Vagina (tissue), 2 donors: ENCODE results near the gene SLC24A3. TPM values are rescaled to one million over a fixed set of nuclear protein-coding genes. Genes with fewer than 3 reads are reported as not detected.
A peak's percentile ranks its signal among the peaks of the same experiment; 100 is the strongest.

Experiments
- DNase-seq, 2 donors: peaks; one replicate each; pipeline ENCODE4 v3.0.0-alpha.2; 2017; ENCODE audit errors: extremely low spot score in 2 of 2
- H3K27ac ChIP-seq: fragments of 200-600 bp; sonication (generic); one replicate; pipeline ENCODE4 v1.5.1; 2019
- H3K27me3 ChIP-seq: fragments of 200-600 bp; sonication (generic); one replicate; pipeline ENCODE4 v1.5.1; 2019
- H3K36me3 ChIP-seq, 2 donors: fragments of 200-600 bp; sonication (generic); one replicate each; pipeline ENCODE4 v1.5.1; 2017 to 2019
- H3K4me1 ChIP-seq: fragments of 200-600 bp; sonication (generic); one replicate; pipeline ENCODE4 v1.5.1; 2019
- H3K4me3 ChIP-seq, 2 donors: fragments of 200-600 bp; sonication (generic); 1 replicate in 1 of 2; 2 replicates in 1 of 2; pipeline ENCODE4 v1.5.1; 2016 to 2019
- H3K9me3 ChIP-seq: fragments of 200-600 bp; sonication (generic); one replicate; pipeline ENCODE4 v1.5.1; 2019
- CTCF ChIP-seq, 3 experiments: fragments of 450-650 bp in 2 of 3; fragments of 200-600 bp in 1 of 3; sonication (generic) in 1 of 3; IDR thresholded peaks; one replicate each; pipeline ENCODE4 v1.5.1; 2017 to 2019; ENCODE audit warnings: antibody characterized with exemption in 3 of 3, mild to moderate bottlenecking in 2 of 3, moderate library complexity in 2 of 3
- POLR2A ChIP-seq, 2 donors: fragments of 450-650 bp; IDR thresholded peaks; one replicate each; pipeline ENCODE4 v1.6.1; 2017; ENCODE audit warnings: antibody characterized with exemption in 2 of 2, mild to moderate bottlenecking in 2 of 2, moderate library complexity in 2 of 2
- POLR2AphosphoS5 ChIP-seq, 2 donors: sonication (generic); formaldehyde crosslinking; IDR thresholded peaks; one replicate each; pipeline ENCODE4 v1.9.0; 2017; ENCODE audit warnings: antibody characterized with exemption in 2 of 2, mild to moderate bottlenecking in 2 of 2, low read depth in 1 of 2; ENCODE audit not compliant: insufficient read depth in 1 of 2
- intact Hi-C: fragments of 100-400 bp; cut with DNase I; formaldehyde crosslinking; loops from one replicate; pipeline ENCODE4 v1.15.1; 2023
- total RNA-seq: library from RNA; depleted of rRNA; stranded (reverse); fragments of >200 nt; gene quantifications from one replicate; pipeline ENCODE4 v1.2.3, GENCODE V29; 2016

SLC24A3 gene
- total RNA-seq, 1 donor from 2014 or later: 12.3 TPM

GRCh38 chr20:19695081-19695480, 482.6 kb downstream of the SLC24A3 start:
- DNase-seq: no peak
- Histone ChIP-seq H3K36me3 (no peaks in the 10 kb centered on the region), H3K27me3 (no peaks in the 10 kb centered on the region), H3K9me3 (no peaks in the 10 kb centered on the region), H3K4me1 (no peaks in the 10 kb centered on the region), H3K27ac (no peak overlapping the region), H3K4me3 (no peak overlapping the region)
- TF ChIP-seq POLR2A (IDR thresholded peaks at IDR 0.05) (no peak), CTCF (IDR thresholded peaks at IDR 0.05) (no peak), POLR2AphosphoS5 (IDR thresholded peaks at IDR 0.05; ENCODE audit: insufficient read depth in 1 of 2, low read depth in 1 of 2) (no peak)
- intact Hi-C loops: loop anchor here (10.0 kb wide), 1 partner anchor 300 kb away; no protein-coding TSS in a partner anchor

- Histone ChIP-seq H3K36me3 (peaks cover 0 to 4% of the 10 kb centered on the region in 2 donors), H3K4me1 (no peaks in the 10 kb centered on the region), H3K27me3 (no peaks in the 10 kb centered on the region), H3K27ac (no peak overlapping the region), H3K9me3 (no peaks in the 10 kb centered on the region), H3K4me3 (no peak overlapping the region)
- DNase-seq: no peak
- TF ChIP-seq CTCF (IDR thresholded peaks at IDR 0.05): no peak
- intact Hi-C loops: loop anchor here (10.0 kb wide), 1 partner anchor 298 kb away; no protein-coding TSS in a partner anchor
Observed at GRCh38 chr20:19696620-19697019, 484.2 kb downstream of the SLC24A3 start.

- intact Hi-C loops: loop anchor here (10.0 kb wide), 1 partner anchor 297 kb away; no protein-coding TSS in a partner anchor
- Histone ChIP-seq H3K4me1 (no peaks in the 10 kb centered on the region), H3K9me3 (no peaks in the 10 kb centered on the region), H3K27ac (no peak overlapping the region), H3K4me3 (no peak overlapping the region), H3K36me3 (peaks cover 0 to 4% of the 10 kb centered on the region in 2 donors), H3K27me3 (no peaks in the 10 kb centered on the region)
- TF ChIP-seq CTCF (IDR thresholded peaks at IDR 0.05): peak in 1 of 3 experiments; percentile 0
- no peak for TF ChIP-seq POLR2AphosphoS5 (IDR thresholded peaks at IDR 0.05; ENCODE audit: insufficient read depth in 1 of 2, low read depth in 1 of 2)
- TF ChIP-seq POLR2A (IDR thresholded peaks at IDR 0.05): no peak
- no peak for DNase-seq
Observed at GRCh38 chr20:19697415-19697814, 485.0 kb downstream of the SLC24A3 start.

- Histone ChIP-seq H3K9me3 (no peaks in the 10 kb centered on the region), H3K4me3 (no peak overlapping the region), H3K27ac (no peak overlapping the region), H3K27me3 (no peaks in the 10 kb centered on the region), H3K4me1 (no peaks in the 10 kb centered on the region), H3K36me3 (peaks cover 0 to 4% of the 10 kb centered on the region in 2 donors)
- TF ChIP-seq CTCF (IDR thresholded peaks at IDR 0.05) (no peak), POLR2AphosphoS5 (IDR thresholded peaks at IDR 0.05; ENCODE audit: insufficient read depth in 1 of 2, low read depth in 1 of 2) (no peak), POLR2A (IDR thresholded peaks at IDR 0.05) (no peak)
- intact Hi-C loops: loop anchor here (10.0 kb wide), 1 partner anchor 295 kb away; no protein-coding TSS in a partner anchor
- no peak for DNase-seq
Observed at GRCh38 chr20:19699180-19699971, 486.9 kb downstream of the SLC24A3 start.

- no peaks in the 10 kb centered on the region for H3K4me1 ChIP-seq
- peaks cover 0 to 4% of the 10 kb centered on the region in 2 donors for H3K36me3 ChIP-seq
- H3K27ac ChIP-seq: no peak overlapping the region
- intact Hi-C loops: no loop called here
- no peaks in the 10 kb centered on the region for H3K27me3 ChIP-seq
- H3K4me3 ChIP-seq: no peak overlapping the region
- no peak for DNase-seq
- no peaks in the 10 kb centered on the region for H3K9me3 ChIP-seq
- TF ChIP-seq CTCF (IDR thresholded peaks at IDR 0.05) (no peak), POLR2AphosphoS5 (IDR thresholded peaks at IDR 0.05; ENCODE audit: insufficient read depth in 1 of 2, low read depth in 1 of 2) (no peak), POLR2A (IDR thresholded peaks at IDR 0.05) (no peak)
Observed at GRCh38 chr20:19701429-19701828, 489.0 kb downstream of the SLC24A3 start.
